Neural progenitor cell (in vitro differentiated cells): ENCODE data around the gene STK32B.
"Not testable (repeated sequence)": the region's sequence is repeated elsewhere in the genome, so short reads cannot be mapped to it uniquely, and the experiment has no call there.

Experiments used
- CTCF ChIP-seq: fragments of 200-600 bp; sonication (generic); IDR thresholded peaks from 2 replicates; pipeline ENCODE4 v1.5.1; 2017; ENCODE audit warnings: antibody characterized with exemption, mild to moderate bottlenecking
- EZH2 ChIP-seq: fragments of 200-600 bp; sonication (generic); IDR thresholded peaks from 2 replicates; pipeline ENCODE4 v1.6.1; 2017; ENCODE audit warnings: antibody characterized with exemption, mild to moderate bottlenecking, moderate library complexity
- EZH2phosphoT487 ChIP-seq: fragments of 200-600 bp; sonication (generic); IDR thresholded peaks from 2 replicates; pipeline ENCODE4 v1.6.1; 2017; ENCODE audit warnings: antibody characterized with exemption

- TF ChIP-seq CTCF, EZH2, EZH2phosphoT487: not testable (repeated sequence)
These were observed 246.9 kb downstream of the STK32B start for GRCh38 chr4:5298000-5298787.
